Activated CD4-positive, CD25-positive, alpha-beta regulatory T cell treated with anti-CD3 and anti-CD28 coated beads, Interleukin-2, amount 50 U/mL, for 72 hours (primary cell): ENCODE results near the gene DENND6B.
"Not testable (repeated sequence)": the region's sequence is repeated elsewhere in the genome, so short reads cannot be mapped to it uniquely, and the experiment has no call there.

Experiments
- DNase-seq: peaks from one replicate; pipeline ENCODE4 v3.0.0; 2021

DENND6B gene

DNA sequence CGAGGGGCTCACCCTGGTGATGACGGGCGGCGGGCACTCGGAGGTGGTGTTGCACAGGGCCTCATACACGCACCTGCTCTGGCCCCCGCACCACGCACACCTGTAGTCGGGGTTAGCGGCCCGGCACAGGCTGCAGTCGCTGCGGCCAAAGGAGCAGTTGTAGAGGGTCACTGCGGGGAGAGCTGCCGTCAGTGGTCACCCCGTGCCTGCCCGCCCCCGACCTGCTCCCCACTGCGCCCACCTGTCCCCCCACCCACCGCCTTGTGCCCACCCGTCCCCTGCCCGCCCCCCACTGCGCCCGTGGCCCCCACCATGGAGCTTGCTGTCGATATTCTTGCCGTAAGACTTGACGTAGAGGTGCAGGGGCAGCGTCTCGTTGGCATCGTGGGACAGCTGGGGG is 43.0 kb downstream of the DENND6B start:
- DNase-seq: no peak

DNA sequence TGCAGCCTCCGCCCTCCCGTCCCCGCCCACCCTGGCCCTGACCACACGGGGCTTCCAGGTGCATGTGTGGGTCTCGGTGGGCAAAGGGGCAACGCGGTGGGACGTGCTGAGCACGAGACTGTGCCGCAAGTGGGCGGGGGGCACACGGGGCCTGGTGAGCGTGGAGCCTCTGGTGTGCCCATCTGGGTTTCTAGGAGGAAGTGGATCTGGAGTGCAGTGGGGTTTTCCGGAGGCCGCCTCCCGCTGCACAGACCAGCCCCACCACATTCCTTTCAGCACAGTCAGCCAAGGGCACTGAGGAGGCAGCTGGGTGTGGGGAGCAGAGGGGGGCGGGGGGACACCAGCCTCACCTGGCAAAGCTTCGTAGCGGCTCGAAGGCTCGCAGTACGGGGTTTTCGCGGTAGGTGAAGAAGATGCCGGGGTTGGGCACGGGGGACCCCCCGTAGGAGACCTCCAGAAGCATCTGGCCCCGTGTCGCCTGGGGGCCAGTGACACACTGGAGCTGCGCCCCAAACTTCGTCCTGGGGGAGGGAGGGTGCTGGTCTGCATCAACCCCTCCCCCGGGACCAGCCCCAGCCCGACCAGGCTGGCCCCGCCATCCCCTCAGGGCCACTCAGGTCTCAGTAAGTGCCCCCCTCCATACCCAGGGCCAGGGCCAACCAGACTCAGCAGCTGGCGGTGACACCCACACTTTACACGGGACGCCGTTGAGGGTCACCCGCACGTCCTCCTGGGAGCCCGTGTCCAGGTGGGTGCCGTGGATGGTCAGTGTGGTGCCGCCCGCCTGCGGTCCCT is 44.3 kb downstream of the DENND6B start:
- no peak for DNase-seq

DNA sequence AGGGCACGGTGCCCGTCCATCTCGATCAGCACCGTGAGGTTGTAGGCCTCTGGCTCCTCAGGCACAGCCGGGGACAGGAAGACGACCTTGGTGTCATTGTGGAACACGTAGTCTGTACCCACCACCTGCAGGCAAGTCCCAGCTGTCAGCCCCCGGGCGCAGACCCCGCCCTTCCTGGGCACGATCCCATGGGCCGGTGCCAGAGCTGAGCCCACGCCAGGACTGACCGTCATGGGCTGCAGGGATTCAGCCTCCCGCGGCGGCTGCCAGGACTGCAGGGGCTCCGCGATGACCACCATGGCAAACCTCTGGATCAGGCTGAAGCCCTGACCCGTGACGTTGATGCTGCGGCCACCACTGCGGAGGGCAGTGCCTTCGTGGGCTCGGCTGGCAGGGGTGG is 44.9 kb downstream of the DENND6B start:
- no peak for DNase-seq

DNA sequence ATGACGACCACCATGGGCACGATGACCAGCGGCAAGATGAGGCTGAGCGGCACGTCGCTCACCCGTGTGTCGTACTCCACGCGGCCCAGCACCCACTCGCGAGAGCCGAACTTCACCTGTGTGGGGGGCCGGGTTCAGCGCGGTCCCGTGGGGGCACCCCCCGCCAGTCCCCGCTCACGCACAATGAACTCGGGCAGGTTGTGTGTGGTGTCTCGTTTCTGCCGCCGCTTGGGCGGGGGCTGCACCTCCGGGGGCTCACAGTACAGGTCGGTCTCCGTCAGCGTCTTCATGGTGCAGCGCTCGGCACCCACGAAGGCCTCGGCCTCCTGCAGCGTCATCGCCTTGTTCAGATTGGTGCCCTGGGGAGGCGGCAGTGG is 45.4 kb downstream of the DENND6B start:
- no peak for DNase-seq

DNA sequence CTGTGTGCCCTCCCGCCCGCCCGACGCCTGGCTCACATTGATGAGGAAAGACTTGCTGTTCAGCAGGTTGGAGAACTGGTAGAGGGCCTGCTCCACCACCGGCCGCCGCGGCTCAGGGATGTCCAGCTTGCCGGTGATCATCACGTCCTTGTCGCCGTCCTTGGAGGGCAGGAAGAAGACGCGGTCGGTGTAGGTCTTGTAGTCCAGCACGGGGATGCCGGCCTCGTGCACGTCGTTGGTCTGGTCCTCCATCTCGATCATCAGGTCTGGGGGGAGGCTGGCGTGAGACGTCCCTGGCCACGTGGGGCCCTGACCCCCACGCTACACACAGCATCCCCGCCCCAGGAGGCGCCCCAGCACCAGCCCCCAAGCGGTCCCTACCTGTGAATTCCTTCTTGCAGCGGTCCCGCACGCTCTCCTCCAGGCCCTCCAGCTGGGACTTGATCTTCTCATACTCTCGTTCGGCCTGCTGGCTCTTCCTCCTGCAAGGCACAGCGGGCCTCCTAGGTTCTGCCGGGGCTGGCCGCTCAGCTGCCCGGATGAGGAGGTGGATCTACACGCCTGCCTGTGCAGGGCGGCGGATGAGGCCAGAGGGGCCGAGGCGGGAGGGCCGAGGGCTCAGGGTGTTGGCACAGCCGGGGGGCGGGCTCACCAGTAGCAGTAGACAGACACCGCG is 46.0 kb downstream of the DENND6B start:
- DNase-seq: no peak

DNA sequence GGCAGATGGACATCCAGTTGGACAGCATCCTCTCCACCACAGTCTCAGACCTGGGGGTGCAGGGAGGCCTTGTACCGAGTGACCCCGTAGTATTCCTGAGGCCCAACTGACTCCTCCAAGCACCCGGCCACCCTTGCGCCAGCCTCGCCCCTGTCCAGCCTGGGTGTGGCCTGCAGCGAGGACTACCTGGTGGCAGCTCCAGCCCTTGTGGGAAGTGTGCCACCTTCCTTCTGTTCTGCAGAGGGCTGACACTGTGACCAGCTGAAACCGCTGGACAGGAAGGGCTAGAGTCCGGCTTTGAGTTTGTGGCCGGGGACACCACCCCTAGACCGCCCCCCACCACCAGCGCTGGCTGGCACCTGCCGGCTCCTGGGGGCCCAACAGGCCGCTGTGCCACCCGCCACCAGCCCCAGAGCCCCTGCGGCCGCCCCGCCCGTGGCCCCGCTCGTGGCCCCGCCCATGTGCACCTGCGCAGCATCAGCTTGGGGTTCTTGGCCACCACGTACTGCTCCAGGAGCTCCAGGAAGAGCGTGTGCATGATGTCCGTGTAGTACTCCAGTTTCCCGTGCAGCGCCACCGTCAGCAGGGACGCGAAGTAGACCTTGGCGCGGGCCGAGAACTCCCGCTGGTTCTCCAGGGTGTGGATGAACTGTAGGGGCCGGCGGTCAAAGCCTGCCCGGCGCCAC is 46.6 kb downstream of the DENND6B start:
- DNase-seq: no peak

DNA sequence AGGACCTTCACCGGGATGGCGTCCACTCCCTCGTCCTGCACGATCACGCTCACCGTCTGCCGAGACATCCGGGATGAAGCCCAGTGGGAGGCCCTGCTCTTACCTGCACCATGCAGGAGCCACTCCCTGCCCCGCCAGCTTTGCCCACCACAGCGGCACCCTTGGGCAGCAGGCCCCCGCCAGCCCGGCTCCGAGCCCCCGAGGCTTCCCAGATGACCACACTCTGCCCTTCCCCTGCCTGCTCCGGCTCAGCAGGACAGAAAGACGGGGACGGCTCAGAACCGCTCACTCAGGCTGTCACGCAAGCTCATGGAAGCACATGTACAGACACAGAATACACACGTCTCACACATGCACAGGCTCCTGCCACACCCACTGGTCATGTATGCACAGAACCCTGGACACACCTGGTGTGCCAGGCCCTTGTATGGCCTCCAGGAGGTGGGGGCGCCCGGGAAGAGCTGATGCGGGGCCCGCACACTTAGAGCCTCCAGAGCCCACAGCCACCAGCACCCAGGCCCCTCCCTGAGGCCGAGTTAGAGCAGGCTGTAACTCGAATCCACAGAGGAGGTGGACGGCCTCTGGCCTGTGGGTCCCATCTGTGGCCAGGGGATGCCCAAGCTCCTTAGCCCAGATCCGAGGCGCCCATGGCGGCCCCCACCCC is 47.7 kb downstream of the DENND6B start:
- DNase-seq: no peak

DNA sequence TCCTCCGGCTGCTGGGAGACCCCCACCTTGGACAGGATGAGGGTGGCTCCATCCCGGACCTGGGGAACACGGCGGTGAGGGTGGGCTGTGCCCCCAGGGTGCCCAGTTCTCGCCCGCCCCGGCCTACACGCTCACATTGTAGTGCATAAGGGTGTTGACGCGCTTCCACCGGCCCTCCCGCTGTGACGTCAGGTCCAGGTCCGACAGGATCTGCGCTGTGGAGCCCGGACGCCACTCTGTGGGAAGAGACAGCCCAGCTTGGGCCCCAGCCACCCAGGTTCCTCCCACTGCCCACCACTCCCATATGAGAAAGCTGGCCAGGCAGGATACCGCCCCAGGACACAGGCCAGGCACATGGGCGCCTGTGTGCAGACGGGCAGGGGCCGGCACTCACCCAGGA is 48.4 kb downstream of the DENND6B start:
- no peak for DNase-seq

DNA sequence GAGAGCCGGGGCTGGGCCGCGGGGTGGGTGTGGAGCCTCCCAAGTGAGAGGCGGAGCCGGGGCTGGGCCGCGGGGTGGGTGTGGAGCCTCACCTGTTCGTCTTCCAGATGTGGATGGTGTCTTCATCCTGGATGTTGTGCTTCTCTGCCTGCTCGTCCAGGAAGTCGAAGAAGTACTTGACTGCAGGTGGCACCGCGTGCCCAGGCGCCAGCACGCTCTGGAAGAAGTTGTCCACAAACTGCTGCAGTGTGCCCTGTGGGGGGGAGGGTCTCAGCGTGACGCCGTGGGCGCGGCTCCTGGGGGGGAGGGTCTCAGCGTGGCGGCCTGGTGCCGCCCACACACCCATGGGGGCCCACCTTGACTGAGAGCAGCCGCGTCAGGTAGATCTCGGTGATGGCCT is 49.1 kb downstream of the DENND6B start:
- no peak for DNase-seq

DNA sequence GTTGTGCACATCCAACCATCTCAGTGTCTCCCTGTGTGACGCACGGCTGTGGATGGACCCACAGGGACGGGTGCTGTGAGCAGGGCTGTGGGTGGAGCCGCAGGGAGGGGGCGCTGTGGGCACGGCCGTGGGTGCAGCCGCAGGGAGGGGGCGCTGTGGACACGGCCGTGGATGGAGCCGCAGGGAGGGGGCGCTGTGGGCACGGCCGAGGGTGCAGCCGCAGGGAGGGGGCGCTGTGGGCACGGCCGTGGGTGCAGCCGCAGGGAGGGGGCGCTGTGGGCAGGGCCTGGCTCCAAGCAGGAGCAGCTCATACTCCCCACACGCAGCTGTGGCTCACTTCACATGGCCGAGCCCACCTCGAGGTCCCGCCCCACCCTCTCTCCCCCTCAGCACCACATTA is 50.7 kb downstream of the DENND6B start:
- DNase-seq: peak; percentile 57

DNA sequence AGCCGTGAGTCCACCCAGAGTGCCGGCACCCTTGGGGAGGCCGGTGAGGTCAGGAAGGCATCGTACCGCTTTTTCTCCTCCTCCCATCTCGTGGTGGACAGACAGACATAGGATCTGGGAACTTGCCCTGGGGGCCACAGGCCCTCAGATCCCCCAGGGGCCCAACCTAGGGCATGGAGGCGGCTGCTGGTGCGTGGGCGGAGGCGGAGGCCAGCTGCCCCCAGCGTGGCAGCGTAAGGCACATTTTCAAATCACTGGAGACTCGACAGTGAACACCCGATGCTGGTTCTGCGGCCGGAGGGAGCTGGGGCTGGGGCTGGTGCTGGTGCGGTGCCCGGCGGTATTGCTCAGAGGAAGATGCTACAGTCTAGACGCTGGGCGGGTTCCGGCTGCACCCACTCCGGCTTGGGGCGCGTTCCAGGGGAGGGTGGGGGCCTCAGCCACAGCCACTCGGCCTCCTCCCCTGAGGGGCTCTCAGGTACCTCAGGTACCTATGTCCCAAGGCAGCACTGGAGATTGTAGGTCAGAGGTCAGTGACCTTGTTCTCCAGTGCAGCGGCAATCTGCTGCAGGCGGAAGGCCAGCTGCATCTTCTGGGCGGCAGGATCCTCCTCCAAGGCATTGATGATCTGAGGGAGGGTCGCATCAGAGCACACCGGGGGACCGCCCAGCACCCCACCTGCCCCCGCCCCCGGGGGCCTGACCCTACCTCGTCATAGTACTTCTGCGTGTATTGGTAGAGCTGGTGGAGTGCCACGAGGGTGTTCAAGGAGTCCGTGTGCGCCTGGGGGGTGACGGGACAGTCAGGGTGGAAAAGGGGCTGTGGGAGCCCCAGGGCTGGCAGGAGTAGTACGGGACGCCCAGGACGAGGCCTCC is 51.4 kb downstream of the DENND6B start:
- DNase-seq: no peak

DNA sequence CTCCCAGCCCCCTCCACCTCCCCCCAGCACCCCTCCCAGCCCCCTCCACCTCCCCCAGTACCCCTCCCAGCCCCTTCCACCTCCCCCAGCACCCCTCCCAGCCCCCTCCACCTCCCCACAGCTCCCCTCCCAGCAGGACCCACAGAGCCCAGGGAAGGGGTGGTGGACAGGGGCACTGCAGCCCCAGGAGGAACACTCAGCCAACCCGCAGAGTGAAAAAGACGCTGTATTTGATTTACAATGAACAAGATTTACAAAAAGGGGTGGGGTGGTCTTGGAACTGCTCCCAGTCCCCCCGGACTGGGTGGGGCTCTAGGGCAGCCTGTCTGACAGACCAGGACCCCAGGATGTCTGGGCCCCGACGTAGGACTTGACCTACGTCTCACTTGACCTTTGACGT is 52.0 kb downstream of the DENND6B start:
- no peak for DNase-seq

DNA sequence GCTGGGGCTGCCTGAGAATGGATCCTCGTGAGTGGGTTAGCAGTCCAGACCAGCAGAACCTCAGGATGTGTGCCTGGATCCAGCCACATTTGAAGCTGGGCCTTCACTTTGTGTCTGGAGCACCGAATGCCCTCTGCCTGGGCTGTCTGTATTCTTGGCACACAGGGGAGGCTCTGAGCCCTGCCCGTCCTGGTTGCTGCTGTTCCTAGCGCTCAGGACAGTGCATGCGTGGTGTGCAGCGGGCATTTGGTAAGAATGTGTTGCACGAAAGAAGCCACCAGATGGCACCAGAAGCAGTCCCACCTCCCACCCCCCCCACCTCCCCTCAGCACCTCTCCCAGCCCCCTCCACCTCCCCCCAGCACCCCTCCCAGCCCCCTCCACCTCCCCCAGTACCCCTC is 52.5 kb downstream of the DENND6B start:
- no peak for DNase-seq

DNA sequence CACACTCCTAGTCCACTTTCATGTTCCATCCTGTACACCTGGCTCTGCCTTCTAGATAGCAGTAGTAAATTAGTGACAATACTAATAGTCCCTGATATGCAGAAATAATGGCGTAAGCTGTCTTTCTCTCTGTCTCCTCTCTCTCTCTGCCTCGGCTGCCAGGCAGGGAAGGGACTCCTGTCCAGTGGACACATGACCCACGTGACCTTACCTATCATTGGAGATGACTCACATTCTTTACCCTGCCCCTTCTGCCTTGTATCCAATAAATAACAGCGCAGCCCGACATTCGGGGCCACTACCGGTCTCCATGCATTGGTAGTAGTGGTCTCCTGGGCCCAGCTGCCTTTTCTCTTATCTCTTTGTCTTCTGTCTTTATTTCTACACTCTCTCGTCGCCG is 53.0 kb downstream of the DENND6B start:
- not testable (repeated sequence) for DNase-seq

DNA sequence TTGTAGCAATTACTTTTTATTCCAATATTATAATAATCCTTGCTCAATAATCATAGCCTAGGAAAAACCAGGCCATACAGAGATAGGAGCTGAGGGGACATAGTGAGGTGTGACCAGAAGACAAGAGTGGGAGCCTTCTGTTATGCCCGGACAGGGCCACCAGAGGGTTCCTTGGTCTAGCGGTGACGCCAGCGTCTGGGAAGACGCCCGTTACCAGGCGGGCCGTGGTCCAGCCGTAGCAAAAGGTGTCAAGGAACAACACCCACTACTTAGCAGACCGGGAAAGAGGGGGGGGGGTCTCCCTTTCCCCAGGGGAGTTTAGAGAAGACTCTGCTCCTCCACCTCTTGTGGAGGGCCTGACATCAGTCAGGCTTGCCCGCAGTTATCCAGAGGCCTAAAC is 53.5 kb downstream of the DENND6B start:
- DNase-seq: not testable (repeated sequence)

DNA sequence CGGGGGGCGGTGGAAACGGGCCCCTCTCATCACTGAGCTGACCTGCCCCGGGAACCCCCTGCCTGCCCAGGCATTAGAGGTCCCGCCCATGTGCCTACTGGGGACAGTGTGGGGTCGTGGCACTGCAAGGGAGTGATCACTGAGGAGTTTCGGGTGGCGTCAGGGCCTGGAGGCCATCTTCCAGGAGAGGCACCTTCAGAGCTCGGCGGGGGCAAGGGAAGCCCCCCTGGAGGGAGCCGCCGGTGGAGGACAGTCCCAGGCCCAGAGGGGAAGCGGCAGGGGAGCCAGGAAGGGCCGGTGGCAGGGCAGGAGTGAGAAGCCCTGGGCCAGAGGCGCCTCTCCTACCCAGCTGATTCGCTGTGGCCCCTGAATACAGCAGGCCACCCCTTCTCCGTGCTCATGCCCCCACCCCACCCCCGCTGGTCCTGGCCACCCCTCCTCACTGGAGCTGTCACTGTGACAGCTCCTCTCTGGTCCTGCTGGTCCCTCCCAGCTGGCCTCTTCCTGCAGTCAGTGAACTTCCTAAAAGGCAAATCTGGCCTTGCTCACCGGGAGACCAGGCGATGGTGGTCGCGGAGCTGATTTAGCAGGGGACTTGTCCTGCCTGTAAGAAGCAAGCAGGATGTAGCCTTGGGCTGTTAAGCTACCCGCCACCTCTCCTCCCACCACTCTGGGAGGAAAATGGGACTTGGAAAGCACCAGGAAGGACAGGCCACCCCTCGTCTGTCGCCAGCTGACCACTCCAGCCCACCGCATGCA is 54.6 kb downstream of the DENND6B start:
- no peak for DNase-seq

DNA sequence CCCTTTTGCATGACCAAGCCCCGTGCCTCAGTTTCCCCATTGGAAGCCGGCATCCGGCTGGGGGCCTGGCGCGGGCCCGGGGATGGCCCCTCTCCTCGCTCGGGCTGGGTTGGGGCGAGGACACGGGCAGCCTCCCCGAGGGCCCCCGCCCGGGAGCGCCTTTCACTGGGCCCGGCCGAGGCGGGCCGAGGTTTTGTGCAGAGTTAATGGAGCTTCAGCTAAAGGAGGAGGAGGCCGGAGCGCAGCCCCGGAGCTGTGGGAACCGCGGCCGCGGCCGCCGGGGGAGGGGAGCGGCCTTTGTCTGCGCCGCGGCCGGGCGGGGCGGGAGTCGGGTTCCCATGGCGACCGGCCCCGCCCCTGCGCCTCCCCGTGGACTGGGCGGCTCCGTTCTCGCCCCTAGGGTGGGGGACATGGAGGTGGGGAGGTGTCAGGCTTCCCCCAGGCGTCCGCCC is 55.3 kb downstream of the DENND6B start:
- DNase-seq: peak; percentile 67

DNA sequence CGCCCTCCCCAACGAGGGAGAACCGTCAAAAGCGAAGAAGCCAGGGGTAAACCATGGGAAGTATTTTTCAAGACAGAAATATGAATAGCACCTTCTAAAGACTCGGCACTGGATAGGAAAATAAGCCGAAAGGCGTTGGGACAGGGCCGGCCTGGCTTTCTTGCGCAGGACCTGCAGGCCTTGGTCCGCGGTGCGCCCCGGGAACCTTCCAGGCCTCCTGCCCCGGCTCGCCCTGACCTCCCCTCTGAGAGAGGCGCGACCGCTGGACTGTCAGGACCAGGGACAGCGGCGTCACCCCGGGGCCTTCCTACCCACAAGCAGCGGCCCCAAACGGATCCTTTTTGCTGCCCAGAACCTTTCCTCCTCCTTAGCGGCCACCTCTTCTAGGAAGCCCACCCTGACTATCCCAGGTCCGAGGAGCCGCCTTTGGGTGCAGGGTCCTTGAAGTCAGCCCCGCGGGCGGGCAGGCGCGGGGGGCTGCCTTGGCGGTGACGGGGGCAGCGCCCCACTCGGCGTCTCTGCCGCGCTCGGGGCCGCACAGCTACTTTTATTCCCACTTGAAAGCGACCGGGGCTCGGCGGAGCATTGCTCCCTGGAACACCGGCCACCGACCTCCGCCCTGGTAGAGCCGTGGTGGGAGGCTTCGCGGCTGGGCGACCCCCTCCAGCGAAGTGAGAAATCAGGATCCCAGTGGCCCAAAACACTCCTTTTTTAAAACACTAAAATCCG is 56.0 kb downstream of the DENND6B start:
- peak; percentile 72 for DNase-seq

DNA sequence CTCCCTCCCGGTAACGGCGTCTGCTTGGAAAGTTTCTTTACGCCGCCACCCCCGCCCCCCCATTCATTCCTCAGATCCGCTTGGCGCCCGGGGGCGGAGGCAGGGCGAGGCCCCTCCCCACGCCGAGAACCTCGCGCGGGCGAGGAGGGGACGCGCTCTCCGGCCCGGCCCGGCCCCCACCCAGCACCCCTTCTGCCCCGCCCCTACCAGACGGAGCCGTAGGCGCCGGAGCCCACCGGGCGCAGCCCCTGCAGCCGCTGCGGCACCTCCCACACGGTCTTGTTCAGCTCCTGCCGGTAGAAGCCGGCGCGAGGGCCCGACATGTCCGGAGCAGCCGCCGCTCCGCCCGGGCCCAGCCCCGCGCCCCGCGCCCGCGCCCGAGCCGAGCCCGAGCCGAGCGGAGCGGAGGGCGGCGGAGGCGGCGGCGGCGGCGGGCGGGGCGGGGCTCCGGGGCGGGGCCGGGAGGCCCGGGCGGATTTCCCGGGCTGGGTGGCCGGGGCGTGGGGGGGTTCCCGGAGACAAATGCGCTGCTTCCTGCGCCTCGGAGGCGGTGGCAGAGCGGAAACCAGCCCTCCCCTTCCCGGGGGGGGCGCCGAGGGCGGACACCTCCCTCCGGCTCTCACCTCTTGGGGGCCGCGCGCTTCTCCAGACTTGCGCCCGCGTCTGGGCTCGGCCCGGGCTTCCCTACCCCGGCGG is 56.7 kb downstream of the DENND6B start, which contains the start of gene MAPK11:
MAPK11 (minus strand) TSS at position 411 of the 696 bp plus-strand sequence; CDS start at position 323, 88 bp downstream.
- DNase-seq: peak; percentile 68

DNA sequence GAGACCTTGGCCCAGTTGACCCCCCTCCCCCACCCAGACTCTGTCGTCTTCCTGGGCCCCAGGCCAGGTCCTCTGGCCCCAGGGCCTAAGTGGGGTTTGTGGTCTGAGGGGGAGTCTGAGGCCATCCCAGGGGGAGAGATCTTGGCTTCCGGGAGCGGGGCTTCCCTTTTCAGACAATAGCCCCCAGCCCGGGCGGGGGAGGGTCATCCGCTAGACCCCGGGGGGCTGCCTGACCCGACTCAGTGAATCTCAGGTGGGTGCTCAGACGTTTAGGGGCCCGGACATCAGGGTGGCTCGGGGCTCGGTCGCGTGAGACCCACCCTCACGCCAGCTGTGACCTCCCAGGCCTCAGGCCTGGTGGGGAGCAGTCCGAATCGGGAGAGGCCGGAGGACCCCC is 57.2 kb downstream of the DENND6B start:
- no peak for DNase-seq
